Measurements from ENCODE around the gene DIDO1. TPM values are rescaled to one million over a fixed set of nuclear protein-coding genes. Genes with fewer than 3 reads are reported as not detected.
A peak's percentile ranks its signal among the peaks of the same experiment; 100 is the strongest.

The DIDO1 gene
- total and polyA plus RNA-seq, 2 of the 13 experiments (the other 11 are each of a cell fraction or from before 2014, with no cell fraction given): 75.0 to 75.1 TPM

GRCh38 chr20:62937268-62938104, 11.2 kb upstream of the DIDO1 start (continued):
- TF ChIP-seq CTCF (CRISPR knock-in tag; IDR thresholded peaks at IDR 0.05): peak; percentile 42
- peak; percentile 93 for TF ChIP-seq ZSCAN31 (CRISPR knock-in tag; IDR thresholded peaks at IDR 0.05; ENCODE audit: low read depth)
- TF ChIP-seq HNRNPL (IDR thresholded peaks at IDR 0.05; ENCODE audit: low read depth, low read length): peak; percentile 72
- peak; percentile 71 for TF ChIP-seq ZFP1 (CRISPR knock-in tag; IDR thresholded peaks at IDR 0.05)
- TF ChIP-seq NFIC (IDR thresholded peaks at IDR 0.05; ENCODE audit: low read length): no peak; the same call in 1 of the 2 replicates
- TF ChIP-seq ZKSCAN5 (CRISPR knock-in tag; IDR thresholded peaks at IDR 0.05): peak; percentile 72; the same call in 1 of the 2 replicates
- TF ChIP-seq ZFAT (CRISPR knock-in tag; conservative IDR thresholded peaks at IDR 0.05): peak; percentile 58; the same call in 1 of the 2 replicates
- TF ChIP-seq ZNF44 (CRISPR knock-in tag; IDR thresholded peaks at IDR 0.05): no peak
- peak; percentile 92 for TF ChIP-seq GMEB1 (CRISPR knock-in tag; IDR thresholded peaks at IDR 0.05; ENCODE audit: borderline replicate concordance)
- TF ChIP-seq CENPX (CRISPR knock-in tag; IDR thresholded peaks at IDR 0.05): no peak
- peak; percentile 98 for TF ChIP-seq MIER3 (CRISPR knock-in tag; IDR thresholded peaks at IDR 0.05; ENCODE audit: borderline replicate concordance)
- peak; percentile 89 for TF ChIP-seq ZNF780A (CRISPR knock-in tag; IDR thresholded peaks at IDR 0.05)
- peak; percentile 96 for TF ChIP-seq TFDP2 (CRISPR knock-in tag; IDR thresholded peaks at IDR 0.05)
- 0 out of 2 replicates have a peak, but pooled peaks have one; percentile 43 for TF ChIP-seq ZBTB49 (CRISPR knock-in tag; IDR thresholded peaks at IDR 0.05; ENCODE audit: borderline replicate concordance)
- peak; percentile 95 for TF ChIP-seq UBTF (CRISPR knock-in tag; IDR thresholded peaks at IDR 0.05)
- peak; percentile 95 for TF ChIP-seq CHD2 (IDR thresholded peaks at IDR 0.05; ENCODE audit: low read depth, low read length)
- TF ChIP-seq MYNN (CRISPR knock-in tag; IDR thresholded peaks at IDR 0.05; ENCODE audit: low read depth): peak; percentile 98
- no peak for TF ChIP-seq HDAC6 (IDR thresholded peaks at IDR 0.05; ENCODE audit: low read depth, low read length)
- TF ChIP-seq NRL (CRISPR knock-in tag; IDR thresholded peaks at IDR 0.05; ENCODE audit: borderline replicate concordance): peak; percentile 99

All from HepG2 (cell line).